Hematopoietic multipotent progenitor cell (in vitro differentiated cells): ENCODE measurements around the gene PTOV1. TPM values are rescaled to one million over a fixed set of nuclear protein-coding genes. Genes with fewer than 3 reads are reported as not detected.

Experiments used
- DNase-seq, 3 donors: peaks; one replicate each; pipeline ENCODE4 v3.0.0-alpha.2; 2011 to 2015; ENCODE audit warnings: low read depth in 2 of 3, low spot score in 2 of 3
- total RNA-seq: library from RNA; depleted of rRNA; stranded (reverse); fragments of >200 nt; gene quantifications from one replicate; pipeline ENCODE4 v1.2.3, GENCODE V29; 2012

The PTOV1 gene
- total RNA-seq, 1 donor = 109 TPM

DNA sequence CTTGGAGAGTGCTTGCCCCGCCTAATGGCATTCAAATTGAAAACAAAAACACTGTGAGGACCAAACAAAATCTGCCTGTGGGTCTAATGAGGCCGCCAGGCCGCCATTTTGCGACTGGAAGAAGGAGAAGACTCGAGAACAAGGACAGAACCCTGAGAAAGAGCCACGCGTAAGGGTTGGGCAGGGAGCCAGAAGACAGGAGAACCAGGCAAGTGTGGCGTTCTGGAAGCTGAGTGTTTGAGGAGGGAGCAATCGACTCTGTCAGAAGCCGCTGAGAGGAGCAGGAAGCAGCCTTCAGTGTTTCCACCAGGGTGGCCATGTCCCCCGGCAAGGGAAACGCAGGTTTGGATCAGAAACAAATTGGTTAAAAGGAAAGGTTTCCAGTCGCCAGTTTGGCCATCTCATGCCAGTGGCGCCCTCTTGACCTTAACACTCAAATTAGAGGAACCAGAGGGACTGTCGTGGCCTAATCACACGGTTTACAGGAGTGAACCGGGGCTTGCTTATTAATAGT lies 10.2 kb upstream of the PTOV1 start:
- no peak for DNase-seq

DNA sequence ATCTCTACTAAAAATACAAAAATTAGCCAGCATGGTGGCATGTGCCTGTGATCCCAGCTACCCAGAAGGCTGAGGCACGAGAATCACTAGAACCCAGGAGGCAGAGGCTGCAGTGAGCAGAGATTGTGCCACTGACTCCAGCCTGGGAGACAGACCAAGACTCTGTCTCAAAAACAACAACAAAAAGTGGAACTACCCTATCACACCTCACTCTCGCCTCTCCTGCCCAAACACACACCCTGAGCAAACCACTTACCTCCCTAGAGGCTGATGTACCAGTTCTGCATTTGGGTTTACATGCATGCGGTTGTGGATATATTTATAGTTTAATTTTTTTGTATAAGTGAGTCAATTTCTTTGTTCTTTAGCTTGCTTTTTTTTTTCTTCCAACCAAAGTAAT lies 7.7 kb upstream of the PTOV1 start:
- no peak for DNase-seq

DNA sequence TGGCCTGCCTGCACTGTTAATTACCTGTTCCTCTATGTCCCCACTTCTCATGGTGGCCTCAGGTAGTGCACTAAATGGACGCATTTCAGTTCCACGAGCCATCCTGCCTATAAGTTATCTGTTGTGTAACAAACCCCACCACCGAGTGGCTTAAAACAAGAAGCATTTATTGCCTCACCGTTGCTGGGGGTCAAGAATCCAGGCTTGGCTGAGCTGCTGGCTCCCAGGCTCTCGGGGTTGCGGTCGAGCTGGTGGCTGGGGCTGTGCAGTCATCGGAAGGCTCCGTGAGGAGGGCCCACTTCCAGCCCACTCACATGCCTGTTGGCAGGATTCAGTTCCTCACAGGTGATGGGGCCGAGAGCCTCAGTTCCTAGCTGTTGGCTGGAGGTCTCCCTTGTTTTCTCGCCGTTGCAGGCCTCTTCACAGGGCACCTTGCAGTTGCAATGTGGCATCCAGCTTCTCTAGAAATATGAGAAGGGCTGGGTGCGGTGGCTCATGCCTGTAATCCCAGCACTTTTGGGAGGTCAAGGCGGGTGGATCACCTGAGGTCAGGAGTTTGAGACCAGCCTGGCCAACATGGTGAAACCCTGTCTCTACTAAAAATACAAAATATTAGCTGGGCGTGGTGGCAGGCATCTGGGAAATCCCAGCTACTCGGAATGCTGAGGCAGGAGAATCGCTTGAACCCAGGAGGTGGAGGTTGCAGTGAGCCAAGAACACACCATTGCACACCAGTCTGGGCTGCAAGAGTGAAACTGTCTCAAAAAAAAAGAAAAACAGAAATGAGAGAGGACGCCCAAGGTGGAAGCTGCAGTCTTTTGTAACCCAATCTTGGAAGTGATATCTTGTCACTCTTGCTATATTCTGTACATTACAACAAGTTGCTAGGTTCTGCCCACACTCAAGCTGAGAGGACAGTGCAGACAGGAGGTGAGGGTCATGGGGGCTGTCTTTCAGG lies 6.5 kb upstream of the PTOV1 start:
- no peak for DNase-seq

DNA sequence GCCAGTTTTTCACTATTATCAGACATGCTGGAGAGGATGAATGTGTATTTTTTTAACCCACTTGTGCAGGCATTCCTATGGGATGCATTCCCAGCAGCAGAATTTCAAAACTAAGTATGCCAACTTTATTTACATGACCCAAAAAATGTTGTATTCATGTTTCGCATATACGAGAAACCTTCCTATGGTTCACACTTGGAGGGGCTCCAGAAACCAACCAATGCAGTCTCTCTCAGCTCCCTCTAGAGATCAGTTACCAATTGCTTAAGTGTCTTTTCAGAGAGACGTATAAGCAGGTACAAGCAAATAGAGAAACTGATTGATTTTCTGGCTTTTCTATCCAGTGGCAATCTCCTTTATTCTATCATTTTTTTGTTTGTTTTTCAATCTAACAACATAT lies 5.5 kb upstream of the PTOV1 start:
- no peak for DNase-seq

DNA sequence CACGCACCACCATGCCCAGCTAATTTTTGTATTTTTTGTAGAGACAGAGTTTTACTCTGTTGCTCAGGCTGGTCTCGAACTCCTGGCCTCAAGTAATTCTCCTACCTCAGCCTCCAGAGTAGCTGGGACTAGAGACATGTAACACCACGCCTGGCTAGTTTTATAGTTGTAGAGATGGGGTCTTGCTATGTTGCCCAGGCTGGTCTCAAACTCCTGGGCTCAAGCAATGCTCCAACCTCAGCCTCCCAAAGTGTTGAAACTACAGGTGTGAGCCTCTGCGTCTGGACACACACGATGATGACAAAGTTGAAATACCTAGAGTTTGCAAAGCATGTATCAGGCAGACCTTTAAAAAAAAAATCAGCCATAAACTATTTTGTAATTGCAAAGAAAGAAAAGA lies 4.6 kb upstream of the PTOV1 start:
- no peak for DNase-seq

DNA sequence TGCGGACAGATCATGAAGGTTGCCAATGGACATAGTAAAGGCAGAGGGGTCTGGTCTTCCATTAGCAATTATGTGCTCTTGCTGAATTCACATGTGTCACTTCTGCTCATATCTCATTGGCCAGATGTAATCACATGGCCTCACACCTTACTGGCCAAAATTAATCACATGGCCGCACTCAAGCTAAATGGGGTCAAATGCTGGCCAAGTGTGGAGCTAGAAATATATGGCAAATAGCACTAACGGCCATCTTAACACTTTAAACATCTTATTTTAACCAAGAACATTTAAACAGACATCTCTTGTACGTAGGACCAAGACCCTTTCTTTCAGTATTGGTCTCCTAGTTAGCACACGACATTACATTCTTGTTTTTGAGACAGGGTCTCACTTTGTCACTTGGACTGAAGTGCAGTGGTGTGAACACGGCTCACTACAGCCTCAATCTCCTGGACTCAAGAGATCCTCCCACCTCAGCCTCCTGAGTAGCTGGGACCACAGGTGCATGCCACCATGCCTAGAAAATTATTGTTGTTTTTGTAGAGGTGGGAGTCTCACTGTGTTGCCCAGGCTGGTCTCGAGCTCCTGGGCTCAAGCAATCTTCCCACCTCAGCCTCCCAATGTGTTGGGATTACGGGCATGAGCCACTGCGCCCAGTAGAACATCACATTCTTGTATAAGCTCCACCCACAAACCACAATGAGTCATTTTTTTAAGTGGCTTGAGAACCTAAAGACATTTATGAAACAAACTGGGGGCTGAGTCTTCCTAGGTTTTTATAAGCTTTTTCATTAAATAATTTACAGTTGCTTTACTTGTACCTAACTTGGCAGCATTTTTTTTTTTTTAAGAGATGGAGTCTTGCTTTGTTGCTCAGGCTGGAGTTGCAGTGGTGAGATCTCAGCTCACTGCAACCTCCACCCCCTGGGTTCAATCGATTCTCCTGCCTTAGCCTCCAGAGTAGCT lies 2.9 kb upstream of the PTOV1 start:
- peak in 2 of 3 donors; percentile 68 to 76 for DNase-seq

DNA sequence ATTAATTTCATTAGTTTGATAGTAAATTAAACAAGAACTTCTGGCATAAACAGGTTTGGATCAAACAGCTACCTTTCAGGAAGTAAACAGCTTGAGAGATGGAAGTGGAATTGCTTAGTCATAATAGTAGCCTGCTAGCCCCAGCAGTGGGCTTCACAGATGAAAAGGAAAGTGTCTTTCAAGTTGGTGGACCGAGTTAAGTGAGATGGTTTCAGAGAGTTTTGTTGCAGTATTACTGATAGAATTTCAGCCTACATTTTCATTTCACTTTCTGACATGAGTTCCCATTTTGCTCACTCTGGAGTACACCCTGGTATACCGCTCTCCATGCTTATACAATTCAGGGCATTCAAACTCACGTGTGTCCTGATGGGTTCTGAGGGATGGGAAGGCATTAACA lies 2.0 kb upstream of the PTOV1 start:
- no peak for DNase-seq

DNA sequence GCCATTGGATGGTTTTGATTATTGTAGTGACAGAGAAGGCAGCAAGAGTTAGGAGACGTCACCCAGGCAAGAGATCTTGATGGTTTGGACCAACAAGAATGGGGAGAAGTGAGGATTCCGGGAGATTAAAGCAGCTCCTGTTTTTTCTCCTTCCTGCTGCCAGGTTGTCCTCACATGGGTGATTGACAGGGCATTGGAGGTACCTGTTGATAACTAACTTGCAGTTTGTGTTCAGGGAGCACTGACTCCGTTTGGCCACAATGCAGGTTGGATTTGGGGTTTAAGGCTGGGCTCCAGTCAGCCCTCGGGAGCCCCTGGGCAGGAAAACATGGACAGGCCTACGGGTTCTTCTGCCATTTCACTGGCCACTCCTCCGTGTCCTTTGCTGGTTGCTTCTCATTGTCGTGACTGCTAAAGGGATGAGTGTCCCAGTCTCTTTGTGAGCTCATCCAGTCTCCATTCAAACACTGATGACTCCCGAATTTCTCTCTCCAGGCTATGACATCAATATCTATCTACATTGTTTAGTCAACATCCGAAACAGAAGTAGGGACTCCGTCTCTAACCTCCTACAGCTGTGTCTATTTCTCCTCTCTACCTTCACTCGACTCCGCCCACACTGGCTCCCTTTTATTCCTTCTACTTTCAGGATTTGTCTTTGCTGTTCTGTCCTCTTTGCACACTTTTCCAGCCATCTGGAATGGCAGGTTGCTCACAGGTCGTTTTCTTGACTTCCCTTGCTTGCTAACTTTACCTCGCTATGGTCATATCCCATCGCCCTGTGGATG lies 1.3 kb upstream of the PTOV1 start:
- DNase-seq = no peak

DNA sequence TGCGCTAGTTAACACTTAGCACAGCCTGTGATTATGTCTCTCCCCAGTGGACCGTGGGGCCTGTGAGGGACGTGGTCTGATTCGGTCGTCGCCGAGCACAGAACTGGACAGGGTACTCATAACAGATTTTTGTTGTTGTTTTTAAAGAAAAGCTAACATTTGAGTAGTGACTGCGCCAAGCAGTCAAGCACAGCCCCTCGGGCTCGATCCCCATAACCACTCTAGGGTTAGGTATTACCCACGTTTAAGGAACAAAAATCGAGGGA lies 805 bp upstream of the PTOV1 start:
- DNase-seq = no peak

DNA sequence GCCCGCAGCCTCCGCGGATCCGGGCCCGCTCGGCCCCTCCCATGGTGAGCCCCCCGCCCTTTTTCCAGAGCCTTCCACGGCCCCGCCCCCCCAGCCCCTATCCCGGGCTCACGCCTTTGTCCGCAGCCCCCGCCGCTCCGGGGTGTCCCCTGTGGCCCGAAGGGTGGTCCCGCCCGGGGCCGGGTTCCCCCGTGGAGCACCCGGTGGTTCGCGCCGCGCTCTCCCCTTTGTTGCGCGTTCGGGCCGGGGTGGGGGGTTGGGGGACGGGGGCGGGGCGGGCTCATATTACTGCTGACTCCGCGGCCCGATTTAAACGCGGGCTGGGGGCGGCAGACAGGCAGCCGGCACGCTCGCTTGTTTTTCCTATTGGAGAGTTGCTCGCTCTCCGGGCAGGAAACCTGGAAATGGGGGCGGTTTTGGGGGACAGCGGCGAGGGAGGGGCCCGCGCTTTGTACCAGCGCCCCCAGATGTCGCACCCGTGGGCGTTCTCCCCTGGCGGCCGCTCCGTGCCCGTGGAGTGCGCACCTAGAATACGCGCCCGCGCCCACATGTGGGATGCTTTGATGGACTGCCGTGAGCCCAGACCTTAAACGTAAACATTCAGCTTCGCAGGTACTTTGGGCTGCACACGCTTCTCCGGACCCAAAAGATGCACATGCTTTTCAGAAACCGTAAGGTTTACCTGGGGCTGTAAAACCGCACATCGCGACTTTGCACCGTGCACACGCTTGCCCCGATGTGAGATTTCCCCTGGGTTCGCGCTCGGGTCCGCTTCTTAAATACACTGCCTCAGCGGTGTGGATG lies 699 bp downstream of the PTOV1 start:
- peak in 1 of 3 donors; percentile 29 for DNase-seq

DNA sequence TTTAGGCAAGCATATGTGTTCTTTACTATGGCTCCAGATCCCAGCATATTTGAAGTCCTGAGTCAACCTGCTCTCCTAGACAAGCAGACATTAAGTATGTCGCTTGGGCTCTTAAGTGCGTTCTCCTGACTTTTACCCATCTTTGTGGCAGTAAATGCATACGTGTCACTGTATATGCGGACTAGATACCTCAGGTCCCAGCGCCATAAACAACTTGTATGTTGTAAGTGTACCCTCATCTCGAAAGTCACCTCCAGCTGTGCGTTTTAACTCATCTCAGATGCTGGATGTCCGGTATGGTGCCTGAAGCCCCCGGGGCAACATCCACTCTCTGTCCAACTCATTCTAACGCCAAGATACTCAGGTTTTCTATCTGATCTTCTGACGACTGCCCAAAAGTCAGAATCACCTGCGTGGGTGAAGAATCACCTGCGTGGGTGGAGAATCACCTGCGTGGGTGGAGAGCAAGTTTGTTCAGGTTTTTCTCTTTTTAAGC lies 1.7 kb downstream of the PTOV1 start:
- no peak for DNase-seq

DNA sequence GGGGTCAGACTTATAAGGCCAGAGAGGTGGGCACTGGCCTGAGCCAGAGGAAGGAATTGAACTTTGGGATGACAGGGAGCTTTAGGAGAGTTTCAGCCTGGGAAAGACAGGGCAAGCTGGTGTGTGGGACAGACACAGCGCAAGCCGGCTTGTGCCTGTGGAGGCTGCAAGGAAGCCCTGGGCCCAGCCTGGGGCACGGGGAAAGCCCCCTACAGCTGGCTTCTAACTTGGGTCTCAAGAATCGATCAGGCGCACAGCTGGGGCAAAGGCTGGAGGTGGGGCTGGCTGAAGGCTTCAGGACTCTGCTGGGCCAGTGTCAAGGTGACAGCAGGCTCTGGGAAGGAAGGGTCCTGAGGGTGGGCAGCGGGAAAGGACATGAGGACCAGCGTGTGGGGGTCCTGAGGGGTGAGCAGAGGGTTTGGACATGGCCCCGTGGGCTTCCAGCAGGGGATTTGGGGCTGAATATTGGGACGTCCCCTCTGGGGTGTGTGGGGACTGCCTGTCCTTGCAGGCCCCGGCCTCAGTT lies 3.0 kb downstream of the PTOV1 start:
- no peak for DNase-seq

DNA sequence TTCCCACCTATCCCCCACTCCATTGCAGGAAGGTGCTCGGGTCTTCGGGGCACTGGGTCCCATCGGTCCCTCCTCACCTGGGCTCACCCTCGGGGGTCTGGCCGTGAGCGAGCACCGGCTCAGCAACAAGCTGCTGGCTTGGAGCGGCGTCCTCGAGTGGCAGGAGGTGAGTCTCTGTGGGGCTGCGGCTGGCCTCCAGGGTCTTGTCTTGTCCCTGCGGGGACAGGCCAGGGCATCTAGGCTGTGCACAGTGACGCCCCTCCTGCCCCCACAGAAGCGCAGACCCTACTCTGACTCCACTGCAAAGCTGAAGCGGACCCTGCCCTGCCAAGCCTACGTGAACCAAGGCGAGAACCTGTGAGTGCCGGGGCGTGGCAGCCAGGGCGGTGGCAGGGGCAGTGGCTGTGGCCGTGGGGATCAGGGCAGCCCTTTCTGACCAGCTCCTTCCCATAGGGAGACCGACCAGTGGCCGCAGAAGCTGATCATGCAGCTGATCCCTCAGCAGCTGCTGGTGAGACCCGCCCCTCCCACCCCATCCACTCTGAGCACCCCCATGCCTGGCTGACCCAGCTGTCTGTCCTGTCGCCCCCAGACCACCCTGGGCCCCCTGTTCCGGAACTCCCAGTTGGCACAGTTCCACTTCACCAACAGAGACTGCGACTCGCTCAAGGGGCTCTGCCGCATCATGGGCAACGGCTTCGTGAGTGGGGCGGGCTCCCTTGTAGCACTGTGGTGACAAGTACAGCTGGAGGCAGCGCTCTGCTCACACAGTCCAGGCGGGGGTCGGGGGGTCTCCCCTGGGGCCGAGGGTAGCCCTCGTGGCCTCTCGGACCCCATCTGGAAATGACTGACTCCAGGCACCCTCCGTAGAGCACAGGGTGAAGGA lies 3.7 kb downstream of the PTOV1 start:
- no peak for DNase-seq

DNA sequence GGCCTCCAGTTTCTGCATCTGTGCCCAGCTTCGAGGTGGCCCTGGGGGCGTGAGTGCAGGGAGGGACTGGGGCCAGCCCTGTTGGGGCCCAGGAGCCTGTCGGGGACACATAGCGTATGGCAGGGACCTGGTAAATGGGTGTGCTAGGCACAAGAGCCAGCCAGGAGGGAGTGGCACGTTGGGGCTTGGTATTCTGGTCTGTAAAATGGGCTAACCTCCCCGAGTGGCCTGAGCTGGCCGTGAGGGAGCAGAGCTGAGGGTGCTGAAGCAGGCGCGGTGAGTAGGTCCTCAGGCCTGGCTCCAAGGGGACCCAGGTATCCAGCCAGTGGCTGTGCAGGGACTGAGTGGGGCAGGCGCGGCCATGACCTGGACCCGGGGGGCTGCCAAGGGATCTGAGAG lies 4.3 kb downstream of the PTOV1 start:
- no peak for DNase-seq

DNA sequence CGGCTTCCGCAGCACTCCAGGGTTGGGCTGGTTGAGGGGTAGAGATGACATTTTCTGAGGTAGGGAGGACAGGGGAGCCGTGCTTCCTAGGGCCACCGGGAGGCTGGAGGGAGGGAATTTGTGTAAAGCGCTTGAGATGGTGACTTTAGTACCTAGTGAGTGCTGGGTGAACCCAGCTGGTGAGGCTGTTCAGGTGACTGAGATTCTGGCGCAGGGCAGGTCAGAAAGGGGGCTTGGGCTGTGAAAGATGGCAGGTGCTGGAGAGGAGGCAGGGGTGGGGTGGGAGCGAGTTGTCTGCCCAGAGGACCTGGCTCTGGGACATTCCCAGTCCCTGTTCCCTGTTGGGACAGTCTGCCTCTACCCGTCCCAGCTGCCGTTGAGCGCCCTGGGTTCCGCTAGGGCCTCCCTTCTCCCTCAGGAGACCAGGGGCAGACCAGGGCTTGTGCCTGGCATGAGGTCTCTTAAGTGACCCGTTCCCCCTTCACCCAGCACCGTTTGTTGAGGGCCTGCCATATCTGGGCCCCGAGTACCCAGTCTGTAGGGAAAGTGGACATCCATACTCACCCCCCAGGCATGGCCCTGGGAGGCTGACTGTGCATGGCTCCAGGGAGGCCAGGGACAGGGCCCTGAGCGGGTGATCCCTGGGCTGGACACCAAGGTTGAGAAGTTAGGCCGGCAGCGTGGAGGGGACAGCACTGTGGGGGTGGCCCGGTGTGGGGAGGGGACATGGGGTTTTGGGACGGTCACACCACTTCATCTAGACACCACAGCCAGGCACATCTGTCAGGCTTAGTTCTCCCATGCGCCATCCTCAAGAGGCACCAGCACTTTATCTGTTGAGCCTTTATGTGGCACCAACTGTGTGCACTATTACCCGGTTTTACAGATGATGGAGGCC lies 5.0 kb downstream of the PTOV1 start:
- no peak for DNase-seq

DNA sequence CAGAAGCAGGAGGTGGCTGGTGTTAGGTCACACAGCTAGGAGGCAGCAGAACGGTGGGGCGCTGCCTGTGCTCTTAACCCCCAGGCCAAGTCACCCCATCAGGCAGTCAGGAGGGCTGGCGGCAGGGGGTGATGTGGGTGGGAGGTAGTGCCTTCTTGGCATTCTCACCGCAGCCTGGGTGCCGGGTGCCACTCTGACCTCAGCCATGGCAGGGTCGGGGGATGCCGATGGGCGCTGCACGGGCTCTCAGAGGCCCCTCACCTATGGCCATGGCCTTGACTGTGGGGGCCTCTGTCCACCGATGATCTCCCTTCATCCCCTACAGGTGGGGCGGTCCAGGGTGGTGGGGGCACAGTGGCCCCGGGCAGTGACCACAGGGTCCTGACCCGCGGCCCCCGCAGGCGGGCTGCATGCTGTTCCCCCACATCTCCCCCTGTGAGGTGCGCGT lies 5.6 kb downstream of the PTOV1 start:
- no peak for DNase-seq

DNA sequence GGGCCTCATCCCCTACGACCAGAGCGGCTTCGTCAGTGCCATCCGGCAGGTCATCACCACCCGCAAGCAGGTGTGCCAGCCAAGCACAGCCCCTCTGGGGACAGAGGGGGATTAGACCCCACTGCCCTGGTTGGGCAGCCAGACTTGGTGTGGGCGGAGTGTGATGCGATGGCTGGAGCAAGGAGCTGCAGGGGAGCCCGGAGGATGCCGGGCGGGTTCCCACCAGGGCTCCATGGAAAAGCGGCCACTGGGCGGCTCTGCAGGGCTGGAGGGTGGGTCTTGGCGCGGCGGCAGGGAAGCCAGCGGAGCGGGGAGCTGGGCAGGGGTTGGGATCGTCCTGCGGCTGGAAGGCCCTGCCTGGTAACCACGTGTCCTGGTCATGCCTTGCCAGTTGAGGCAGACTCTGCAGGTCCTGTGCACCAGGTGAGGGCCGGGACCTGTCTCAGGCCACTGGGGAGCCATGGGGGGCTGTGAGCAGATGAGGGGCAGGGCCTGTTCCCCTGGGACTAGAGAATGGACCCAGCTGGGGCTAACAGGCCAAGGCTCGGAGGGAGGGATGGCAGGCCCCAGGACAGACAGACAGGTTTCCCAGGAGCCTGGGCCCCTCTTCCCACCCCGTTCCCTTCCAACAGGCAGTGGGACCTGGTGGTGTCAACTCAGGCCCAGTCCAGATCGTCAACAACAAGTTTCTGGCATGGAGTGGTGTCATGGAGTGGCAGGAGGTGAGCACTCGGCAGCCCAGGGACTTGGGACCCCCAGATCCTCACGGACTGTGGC lies 6.3 kb downstream of the PTOV1 start:
- DNase-seq = no peak
